PC-9 (cell line): ENCODE measurements around the gene SYT2. TPM values are rescaled to one million over a fixed set of nuclear protein-coding genes. Genes with fewer than 3 reads are reported as not detected.
"Not testable (repeated sequence)": the region's sequence is repeated elsewhere in the genome, so short reads cannot be mapped to it uniquely, and the experiment has no call there.

Source experiments
- BruUV-seq: library from RNA; stranded (reverse); fragments of 400-500 nt; replicated peaks from 2 replicates; lab custom pipeline; 2021; lab: Mats Ljungman, UMichigan
- CTCF ChIA-PET: fragments of 300-600 bp; sonication (Branson Sonifier 250); formaldehyde crosslinking; loops from one replicate; lab custom pipeline; 2022; ENCODE audit warnings: antibody characterized with exemption; lab: Charles Lee
- POLR2A ChIA-PET: fragments of 300-600 bp; sonication (Branson Sonifier 250); formaldehyde crosslinking; loops from one replicate; lab custom pipeline; 2022; ENCODE audit warnings: antibody characterized with exemption; ENCODE audit not compliant: unreplicated experiment; lab: Charles Lee
- DNase-seq, 2 experiments: peaks; one replicate each; pipeline versions ENCODE4 v3.0.0 to v3.0.0-alpha.2; 2015 to 2022; ENCODE audit warnings: mixed read lengths in 1 of 2
- H2AFZ ChIP-seq: fragments of 200-600 bp; sonication (generic); 2 replicates; pipeline ENCODE4 v1.8.1; 2017; ENCODE audit warnings: antibody characterized with exemption
- H3F3A ChIP-seq: fragments of 200-600 bp; sonication (generic); 2 replicates; pipeline ENCODE4 v1.8.1; 2017; ENCODE audit warnings: antibody characterized with exemption, mild to moderate bottlenecking, low read depth; ENCODE audit not compliant: insufficient read depth
- H3K27ac ChIP-seq: fragments of 200-600 bp; sonication (generic); 2 replicates; pipeline ENCODE4 v1.6.1; 2016; ENCODE audit warnings: mixed run types
- H3K27me3 ChIP-seq: fragments of 200-600 bp; sonication (generic); 2 replicates; pipeline ENCODE4 v1.6.1; 2016; ENCODE audit warnings: low read depth, mixed run types; ENCODE audit not compliant: insufficient read depth
- H3K36me3 ChIP-seq: fragments of 200-600 bp; sonication (generic); 2 replicates; pipeline ENCODE4 v1.6.1; 2016; ENCODE audit warnings: low read depth, mixed run types
- H3K4me1 ChIP-seq: fragments of 200-600 bp; sonication (generic); replicated peaks from 2 replicates; pipeline ENCODE4 v1.6.1; 2016; ENCODE audit warnings: mixed run types; ENCODE audit not compliant: insufficient read depth
- H3K4me2 ChIP-seq: fragments of 200-600 bp; sonication (generic); 2 replicates; pipeline ENCODE4 v1.6.1; 2017; ENCODE audit warnings: mixed run types
- H3K4me3 ChIP-seq: fragments of 200-600 bp; sonication (generic); 2 replicates; pipeline ENCODE4 v1.6.1; 2016; ENCODE audit warnings: mixed run types
- H3K79me2 ChIP-seq: fragments of 200-600 bp; sonication (generic); 2 replicates; pipeline ENCODE4 v1.6.1; 2017; ENCODE audit warnings: low read depth, mixed run types
- H3K9me2 ChIP-seq: fragments of 200-600 bp; sonication (generic); 2 replicates; pipeline ENCODE4 v1.8.1; 2017; ENCODE audit warnings: mild to moderate bottlenecking; ENCODE audit not compliant: insufficient read depth
- H3K9me3 ChIP-seq: fragments of 200-600 bp; sonication (generic); 2 replicates; pipeline ENCODE4 v1.8.1; 2016; ENCODE audit warnings: low read depth; ENCODE audit not compliant: insufficient read depth
- H4K20me1 ChIP-seq: fragments of 200-600 bp; sonication (generic); 2 replicates; pipeline ENCODE4 v1.8.1; 2017; ENCODE audit not compliant: insufficient read depth
- EZH2 ChIP-seq: fragments of 200-600 bp; sonication (generic); IDR thresholded peaks from 2 replicates; pipeline ENCODE4 v1.8.0; 2017; ENCODE audit warnings: antibody characterized with exemption, low read depth
- intact Hi-C: fragments of 100-400 bp; cut with micrococcal nuclease; formaldehyde crosslinking; loops from one replicate; pipeline ENCODE4 v1.10.0; 2022; ENCODE audit not compliant: unreplicated experiment
- total RNA-seq: library from RNA; stranded (reverse); gene quantifications from 2 replicates; pipeline ENCODE4 v1.2.3, GENCODE V29; 2021
- TF ChIP-seq, protein P1 (sequence below): fragments of 200-600 bp; sonication (generic); conservative IDR thresholded peaks from 2 replicates; pipeline ENCODE4 v1.6.1; 2017; ENCODE audit warnings: mixed run types, antibody characterized with exemption, mild to moderate bottlenecking, moderate library complexity

SYT2 gene
- total RNA-seq, 1 experiment from 2014 or later: 0.07 TPM

- DNase-seq: no peak
- no peak overlapping the region for H2AFZ ChIP-seq
- H3K79me2 ChIP-seq: no peaks in the 10 kb centered on the region
- H4K20me1 ChIP-seq: no peaks in the 10 kb centered on the region
- H3K27ac ChIP-seq: no peak overlapping the region
- no peak for TF ChIP-seq EZH2
- TF ChIP-seq, protein P1, sequence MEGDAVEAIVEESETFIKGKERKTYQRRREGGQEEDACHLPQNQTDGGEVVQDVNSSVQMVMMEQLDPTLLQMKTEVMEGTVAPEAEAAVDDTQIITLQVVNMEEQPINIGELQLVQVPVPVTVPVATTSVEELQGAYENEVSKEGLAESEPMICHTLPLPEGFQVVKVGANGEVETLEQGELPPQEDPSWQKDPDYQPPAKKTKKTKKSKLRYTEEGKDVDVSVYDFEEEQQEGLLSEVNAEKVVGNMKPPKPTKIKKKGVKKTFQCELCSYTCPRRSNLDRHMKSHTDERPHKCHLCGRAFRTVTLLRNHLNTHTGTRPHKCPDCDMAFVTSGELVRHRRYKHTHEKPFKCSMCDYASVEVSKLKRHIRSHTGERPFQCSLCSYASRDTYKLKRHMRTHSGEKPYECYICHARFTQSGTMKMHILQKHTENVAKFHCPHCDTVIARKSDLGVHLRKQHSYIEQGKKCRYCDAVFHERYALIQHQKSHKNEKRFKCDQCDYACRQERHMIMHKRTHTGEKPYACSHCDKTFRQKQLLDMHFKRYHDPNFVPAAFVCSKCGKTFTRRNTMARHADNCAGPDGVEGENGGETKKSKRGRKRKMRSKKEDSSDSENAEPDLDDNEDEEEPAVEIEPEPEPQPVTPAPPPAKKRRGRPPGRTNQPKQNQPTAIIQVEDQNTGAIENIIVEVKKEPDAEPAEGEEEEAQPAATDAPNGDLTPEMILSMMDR: no peak
- intact Hi-C loops: no loop called here
- no peaks in the 10 kb centered on the region for H3K9me3 ChIP-seq
- no peaks in the 10 kb centered on the region for H3K27me3 ChIP-seq
- CTCF ChIA-PET: interaction anchor here (0.6 kb wide), 2 partner anchors 11 to 40 kb away, joined by 3 read pairs; no protein-coding TSS in a partner anchor
- H3K36me3 ChIP-seq: no peaks in the 10 kb centered on the region
- no peaks in the 10 kb centered on the region for H3K4me1 ChIP-seq
- no peaks in the 10 kb centered on the region for H3K9me2 ChIP-seq
- no peak overlapping the region for H3K4me2 ChIP-seq
- no TSS peak for BruUV-seq
- no peak overlapping the region for H3K4me3 ChIP-seq
- POLR2A ChIA-PET: no interaction called here
- H3F3A ChIP-seq: no peaks in the 10 kb centered on the region
Observed at GRCh38 chr1:202547215-202547614, 163.0 kb downstream of the SYT2 start.

DNA sequence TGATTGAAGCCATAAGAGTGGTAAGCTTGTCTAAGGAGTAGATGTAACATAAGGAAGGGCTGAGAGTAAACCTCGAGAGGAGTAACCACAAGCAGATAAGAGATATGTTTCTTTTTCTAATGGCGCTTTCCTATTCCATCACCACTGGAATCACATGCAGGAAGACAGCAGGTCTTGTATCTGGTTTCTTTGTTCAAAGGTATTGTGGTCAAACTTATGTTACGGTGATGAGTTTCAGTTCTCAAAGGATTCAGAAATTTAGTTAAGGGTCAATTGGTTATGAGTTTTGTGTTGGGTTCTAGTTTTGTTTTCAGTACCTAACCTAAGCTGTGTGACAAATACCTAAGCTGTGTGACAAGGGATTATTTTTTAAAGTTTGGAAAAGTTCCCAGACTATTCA lies 163.5 kb downstream of the SYT2 start:
- POLR2A ChIA-PET, DNase-seq, H3K27ac ChIP-seq, H3K9me2 ChIP-seq, H3K4me3 ChIP-seq, H3K36me3 ChIP-seq, H2AFZ ChIP-seq, H3K9me3 ChIP-seq, H3F3A ChIP-seq, H3K79me2 ChIP-seq, H3K4me1 ChIP-seq, H3K27me3 ChIP-seq, intact Hi-C loops, BruUV-seq, H3K4me2 ChIP-seq, H4K20me1 ChIP-seq: not testable (repeated sequence)
- CTCF ChIA-PET: interaction anchor here (0.6 kb wide), 1 partner anchor 40 kb away, joined by 3 read pairs; no protein-coding TSS in a partner anchor

- H3K4me2 ChIP-seq, H3K27me3 ChIP-seq, intact Hi-C loops, BruUV-seq, H3K4me3 ChIP-seq, H2AFZ ChIP-seq, H3K36me3 ChIP-seq, H3K4me1 ChIP-seq, H3F3A ChIP-seq, H3K9me3 ChIP-seq, H4K20me1 ChIP-seq, DNase-seq, H3K9me2 ChIP-seq, H3K79me2 ChIP-seq, POLR2A ChIA-PET, H3K27ac ChIP-seq: not testable (repeated sequence)
- CTCF ChIA-PET: interaction anchor here (0.6 kb wide), 1 partner anchor 39 kb away, joined by 3 read pairs; no protein-coding TSS in a partner anchor
Observed at GRCh38 chr1:202546377-202546776, 163.9 kb downstream of the SYT2 start.

DNA sequence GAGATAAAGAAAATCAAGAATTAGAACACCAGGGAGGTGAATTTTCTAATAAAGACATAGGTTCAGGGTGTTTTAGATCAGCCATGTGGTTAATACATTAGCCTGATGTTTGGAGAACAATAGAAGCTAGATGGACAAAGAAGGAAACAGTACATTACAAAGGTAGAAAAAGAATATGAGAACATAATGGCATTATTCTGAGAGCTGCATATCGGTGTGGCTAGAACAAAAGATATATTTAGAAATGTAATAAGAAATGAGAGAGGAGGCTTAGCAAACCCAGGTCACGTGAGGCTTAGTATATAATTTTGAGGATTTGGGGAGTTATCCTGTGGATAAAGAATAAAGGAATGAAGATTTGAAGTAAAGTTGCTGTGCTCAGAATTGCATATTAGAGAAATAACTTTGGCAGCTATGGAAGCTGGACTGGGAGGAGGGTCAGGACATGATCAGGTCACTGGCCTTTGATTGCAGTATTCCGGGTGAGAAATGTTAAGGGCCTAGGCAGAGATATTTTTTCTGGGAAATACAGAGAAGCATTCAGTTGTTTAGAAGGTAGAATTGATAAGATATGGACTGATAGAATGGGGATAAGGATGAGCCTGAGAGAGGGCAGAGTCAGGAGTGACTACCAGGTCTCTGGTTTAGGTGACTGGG lies 164.5 kb downstream of the SYT2 start:
- BruUV-seq, H3K4me2 ChIP-seq, H3K4me1 ChIP-seq, H3K9me3 ChIP-seq, H3K36me3 ChIP-seq, H4K20me1 ChIP-seq, H2AFZ ChIP-seq, H3K4me3 ChIP-seq, CTCF ChIA-PET, POLR2A ChIA-PET, H3K27me3 ChIP-seq, intact Hi-C loops, H3K79me2 ChIP-seq, H3K9me2 ChIP-seq, H3F3A ChIP-seq, DNase-seq, H3K27ac ChIP-seq: not testable (repeated sequence)

GRCh38 chr1:202544766-202545449 lies 165.3 kb downstream of the SYT2 start:
- intact Hi-C loops, CTCF ChIA-PET, H3K4me3 ChIP-seq, H3K9me2 ChIP-seq, H3K4me1 ChIP-seq, H3K9me3 ChIP-seq, H2AFZ ChIP-seq, H3K79me2 ChIP-seq, BruUV-seq, H3K36me3 ChIP-seq, POLR2A ChIA-PET, H3K27ac ChIP-seq, H3K4me2 ChIP-seq, DNase-seq, H3K27me3 ChIP-seq, H3F3A ChIP-seq, H4K20me1 ChIP-seq: not testable (repeated sequence)

- H3K4me3 ChIP-seq, H4K20me1 ChIP-seq, H3K27me3 ChIP-seq, DNase-seq, BruUV-seq, H2AFZ ChIP-seq, CTCF ChIA-PET, H3K9me2 ChIP-seq, H3F3A ChIP-seq, H3K4me1 ChIP-seq, H3K9me3 ChIP-seq, H3K36me3 ChIP-seq, intact Hi-C loops, POLR2A ChIA-PET, H3K4me2 ChIP-seq, H3K27ac ChIP-seq, H3K79me2 ChIP-seq: not testable (repeated sequence)
Observed at GRCh38 chr1:202543537-202543936, 166.7 kb downstream of the SYT2 start.
